ENCODE measurements around the gene UBN1.

DNA sequence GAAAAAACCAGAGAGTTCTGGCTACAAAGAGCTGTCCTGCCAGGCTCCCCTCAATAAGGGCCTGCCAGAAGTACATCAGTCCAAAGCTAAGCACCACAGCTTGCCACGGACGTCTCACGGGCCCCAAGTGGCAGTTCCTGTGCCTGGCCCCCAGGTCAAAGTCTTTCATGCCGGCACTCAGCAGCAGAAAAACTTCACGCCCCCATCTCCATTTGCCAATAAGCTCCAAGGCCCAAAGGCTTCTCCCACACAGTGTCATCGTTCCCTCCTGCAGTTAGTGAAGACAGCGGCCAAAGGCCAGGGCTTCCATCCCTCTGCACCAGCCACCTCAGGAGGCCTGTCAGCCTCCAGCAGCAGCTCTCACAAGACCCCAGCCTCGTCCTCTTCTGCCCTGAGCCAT, 27.4 kb downstream of the UBN1 start:
- TF ChIP-seq CSDC2 (CRISPR knock-in tag; IDR thresholded peaks at IDR 0.05): no peak
- no peak for TF ChIP-seq SNAI2 (CRISPR knock-in tag; IDR thresholded peaks at IDR 0.05)
- TF ChIP-seq ZNF70 (CRISPR knock-in tag; IDR thresholded peaks at IDR 0.05): no peak
- no peak for TF ChIP-seq GLIS3 (CRISPR knock-in tag; IDR thresholded peaks at IDR 0.05)
- no peak for TF ChIP-seq TOX (CRISPR knock-in tag; IDR thresholded peaks at IDR 0.05; ENCODE audit: borderline replicate concordance)
- TF ChIP-seq ZFP30 (CRISPR knock-in tag; IDR thresholded peaks at IDR 0.05): no peak
- no peak for TF ChIP-seq ZC3H10 (CRISPR knock-in tag; IDR thresholded peaks at IDR 0.05)
- no peak for TF ChIP-seq ISL1 (CRISPR knock-in tag; IDR thresholded peaks at IDR 0.05)
- TF ChIP-seq ARNTL (CRISPR knock-in tag; IDR thresholded peaks at IDR 0.05; ENCODE audit: borderline replicate concordance, low read depth): no peak
- TF ChIP-seq ZFP3 (CRISPR knock-in tag; IDR thresholded peaks at IDR 0.05): no peak
- TF ChIP-seq, protein P1, sequence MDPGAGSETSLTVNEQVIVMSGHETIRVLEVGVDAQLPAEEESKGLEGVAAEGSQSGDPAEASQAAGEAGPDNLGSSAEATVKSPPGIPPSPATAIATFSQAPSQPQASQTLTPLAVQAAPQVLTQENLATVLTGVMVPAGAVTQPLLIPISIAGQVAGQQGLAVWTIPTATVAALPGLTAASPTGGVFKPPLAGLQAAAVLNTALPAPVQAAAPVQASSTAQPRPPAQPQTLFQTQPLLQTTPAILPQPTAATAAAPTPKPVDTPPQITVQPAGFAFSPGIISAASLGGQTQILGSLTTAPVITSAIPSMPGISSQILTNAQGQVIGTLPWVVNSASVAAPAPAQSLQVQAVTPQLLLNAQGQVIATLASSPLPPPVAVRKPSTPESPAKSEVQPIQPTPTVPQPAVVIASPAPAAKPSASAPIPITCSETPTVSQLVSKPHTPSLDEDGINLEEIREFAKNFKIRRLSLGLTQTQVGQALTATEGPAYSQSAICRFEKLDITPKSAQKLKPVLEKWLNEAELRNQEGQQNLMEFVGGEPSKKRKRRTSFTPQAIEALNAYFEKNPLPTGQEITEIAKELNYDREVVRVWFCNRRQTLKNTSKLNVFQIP (CRISPR knock-in tag; IDR thresholded peaks at IDR 0.05; ENCODE audit: borderline replicate concordance, low read depth): no peak
- TF ChIP-seq, protein P2, sequence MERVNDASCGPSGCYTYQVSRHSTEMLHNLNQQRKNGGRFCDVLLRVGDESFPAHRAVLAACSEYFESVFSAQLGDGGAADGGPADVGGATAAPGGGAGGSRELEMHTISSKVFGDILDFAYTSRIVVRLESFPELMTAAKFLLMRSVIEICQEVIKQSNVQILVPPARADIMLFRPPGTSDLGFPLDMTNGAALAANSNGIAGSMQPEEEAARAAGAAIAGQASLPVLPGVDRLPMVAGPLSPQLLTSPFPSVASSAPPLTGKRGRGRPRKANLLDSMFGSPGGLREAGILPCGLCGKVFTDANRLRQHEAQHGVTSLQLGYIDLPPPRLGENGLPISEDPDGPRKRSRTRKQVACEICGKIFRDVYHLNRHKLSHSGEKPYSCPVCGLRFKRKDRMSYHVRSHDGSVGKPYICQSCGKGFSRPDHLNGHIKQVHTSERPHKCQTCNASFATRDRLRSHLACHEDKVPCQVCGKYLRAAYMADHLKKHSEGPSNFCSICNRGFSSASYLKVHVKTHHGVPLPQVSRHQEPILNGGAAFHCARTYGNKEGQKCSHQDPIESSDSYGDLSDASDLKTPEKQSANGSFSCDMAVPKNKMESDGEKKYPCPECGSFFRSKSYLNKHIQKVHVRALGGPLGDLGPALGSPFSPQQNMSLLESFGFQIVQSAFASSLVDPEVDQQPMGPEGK (CRISPR knock-in tag; IDR thresholded peaks at IDR 0.05; ENCODE audit: borderline replicate concordance): no peak
- no peak for TF ChIP-seq BACH2 (CRISPR knock-in tag; IDR thresholded peaks at IDR 0.05; ENCODE audit: borderline replicate concordance)
